A549 (cell line): Measurements from ENCODE around the gene EPHB1.

Experiments
- NPAS2 ChIP-seq: fragments of 250-450 bp; sonication (Bioruptor Pico); IDR thresholded peaks from 2 replicates; pipeline ENCODE4 v1.8.0; 2022; ENCODE audit warnings: mild to moderate bottlenecking, moderate library complexity, borderline replicate concordance
- NR3C1 ChIP-seq: fragments of >200 bp; sonication (Bioruptor Twin); formaldehyde crosslinking; IDR thresholded peaks from 3 replicates; pipeline ENCODE4 v1.6.1; 2017
- POLR2A ChIP-seq: IDR thresholded peaks from 2 replicates; pipeline ENCODE4 v1.6.1; 2012; ENCODE audit warnings: mild to moderate bottlenecking, low read length
- TP53 ChIP-seq: fragments of 250-450 bp; sonication (Bioruptor Pico); IDR thresholded peaks from 2 replicates; pipeline ENCODE4 v1.5.0; 2021; ENCODE audit warnings: mild to moderate bottlenecking, moderate library complexity
- ZSCAN20 ChIP-seq: fragments of 250-450 bp; sonication (Bioruptor Pico); IDR thresholded peaks from 2 replicates; pipeline ENCODE4 v1.8.0; 2022; ENCODE audit warnings: mild to moderate bottlenecking, moderate library complexity
- TF ChIP-seq, protein P1 (sequence below): IDR thresholded peaks from 2 replicates; pipeline ENCODE4 v1.6.1; 2012
- TF ChIP-seq, protein P2 (sequence below): fragments of >200 bp; sonication (Bioruptor Twin); formaldehyde crosslinking; IDR thresholded peaks from 3 replicates; pipeline ENCODE4 v1.5.1; 2016

DNA sequence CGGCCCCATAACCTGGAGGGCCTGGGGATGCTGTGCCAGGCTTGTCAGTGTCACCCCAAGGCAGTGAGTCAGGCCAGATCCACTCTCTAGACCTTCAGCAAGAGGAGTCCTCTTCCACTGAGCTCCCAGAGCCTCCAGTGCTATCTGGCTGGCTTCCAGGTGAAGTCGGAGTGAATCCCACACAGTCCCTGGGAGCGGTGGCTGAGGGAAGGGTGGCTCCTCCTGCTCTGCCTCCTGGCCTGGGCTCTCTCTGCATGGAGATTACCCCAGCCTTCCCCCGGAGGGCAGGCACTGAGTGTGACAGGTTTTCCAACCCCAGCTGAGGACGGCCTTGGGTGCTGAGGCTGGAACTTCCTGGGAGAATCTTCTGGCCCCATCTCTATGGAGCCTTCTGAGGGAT lies 82.7 kb downstream of the EPHB1 start:
- TF ChIP-seq, protein P1, sequence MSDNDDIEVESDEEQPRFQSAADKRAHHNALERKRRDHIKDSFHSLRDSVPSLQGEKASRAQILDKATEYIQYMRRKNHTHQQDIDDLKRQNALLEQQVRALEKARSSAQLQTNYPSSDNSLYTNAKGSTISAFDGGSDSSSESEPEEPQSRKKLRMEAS = no peak
- TF ChIP-seq TP53 (CRISPR knock-in tag) = no peak
- TF ChIP-seq, protein P2, sequence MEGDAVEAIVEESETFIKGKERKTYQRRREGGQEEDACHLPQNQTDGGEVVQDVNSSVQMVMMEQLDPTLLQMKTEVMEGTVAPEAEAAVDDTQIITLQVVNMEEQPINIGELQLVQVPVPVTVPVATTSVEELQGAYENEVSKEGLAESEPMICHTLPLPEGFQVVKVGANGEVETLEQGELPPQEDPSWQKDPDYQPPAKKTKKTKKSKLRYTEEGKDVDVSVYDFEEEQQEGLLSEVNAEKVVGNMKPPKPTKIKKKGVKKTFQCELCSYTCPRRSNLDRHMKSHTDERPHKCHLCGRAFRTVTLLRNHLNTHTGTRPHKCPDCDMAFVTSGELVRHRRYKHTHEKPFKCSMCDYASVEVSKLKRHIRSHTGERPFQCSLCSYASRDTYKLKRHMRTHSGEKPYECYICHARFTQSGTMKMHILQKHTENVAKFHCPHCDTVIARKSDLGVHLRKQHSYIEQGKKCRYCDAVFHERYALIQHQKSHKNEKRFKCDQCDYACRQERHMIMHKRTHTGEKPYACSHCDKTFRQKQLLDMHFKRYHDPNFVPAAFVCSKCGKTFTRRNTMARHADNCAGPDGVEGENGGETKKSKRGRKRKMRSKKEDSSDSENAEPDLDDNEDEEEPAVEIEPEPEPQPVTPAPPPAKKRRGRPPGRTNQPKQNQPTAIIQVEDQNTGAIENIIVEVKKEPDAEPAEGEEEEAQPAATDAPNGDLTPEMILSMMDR = no peak
- TF ChIP-seq NPAS2 (CRISPR knock-in tag) = no peak
- no peak for TF ChIP-seq POLR2A
- TF ChIP-seq ZSCAN20 = no peak
- TF ChIP-seq NR3C1 = no peak
